Common myeloid progenitor, CD34-positive (primary cell): ENCODE results near the gene SLC27A6.

Experiments
- CTCF ChIA-PET: fragments of 350-600 bp; sonication (Branson Sonifier 250); formaldehyde crosslinking; loops from one replicate; lab custom pipeline; 2021; ENCODE audit warnings: antibody characterized with exemption; lab: Charles Lee
- POLR2A ChIA-PET: fragments of 350-600 bp; sonication (Branson Sonifier 250); formaldehyde crosslinking; loops from one replicate; lab custom pipeline; 2021; ENCODE audit warnings: antibody characterized with exemption; lab: Charles Lee
- DNase-seq, 3 donors: peaks; one replicate each; pipeline versions ENCODE4 v3.0.0 to v3.0.0-alpha.2; 2013
- H3K27ac ChIP-seq, 2 experiments: 1 replicate in 1 of 2; 2 replicates in 1 of 2; pipeline ENCODE4 v1.7.0; 2013; ENCODE audit warnings: inconsistent platforms in 2 of 2, low read length in 2 of 2, mild to moderate bottlenecking in 2 of 2, low read depth in 1 of 2, moderate library complexity in 1 of 2; ENCODE audit not compliant: severe bottlenecking in 2 of 2, insufficient read depth in 1 of 2, poor library complexity in 1 of 2
- H3K27me3 ChIP-seq, 5 experiments: replicated peaks in 2 of 5; 1 replicate in 3 of 5; 2 replicates in 2 of 5; pipeline versions ENCODE4 v1.6.1 to v1.7.0; 2013; ENCODE audit warnings: low read length in 4 of 5, mild to moderate bottlenecking in 2 of 5, moderate library complexity in 2 of 5, inconsistent platforms in 1 of 5; ENCODE audit not compliant: insufficient read depth in 5 of 5, control insufficient read depth in 4 of 5
- H3K36me3 ChIP-seq, 4 experiments: 1 replicate in 2 of 4; 2 replicates in 2 of 4; pipeline versions ENCODE4 v1.6.1 to v1.7.0; 2013; ENCODE audit warnings: low read length in 3 of 4, control low read depth in 1 of 4, mild to moderate bottlenecking in 1 of 4; ENCODE audit not compliant: control insufficient read depth in 4 of 4, insufficient read depth in 4 of 4
- H3K4me1 ChIP-seq, 4 experiments: 1 replicate in 3 of 4; 2 replicates in 1 of 4; pipeline versions ENCODE4 v1.6.1 to v1.7.1; 2013; ENCODE audit warnings: low read length in 3 of 4, mild to moderate bottlenecking in 3 of 4, control low read depth in 1 of 4, inconsistent platforms in 1 of 4, moderate library complexity in 1 of 4; ENCODE audit not compliant: control insufficient read depth in 4 of 4, insufficient read depth in 4 of 4; ENCODE audit errors: control extremely low read depth in 1 of 4
- H3K4me3 ChIP-seq, 7 experiments: 1 replicate in 4 of 7; 2 replicates in 3 of 7; pipeline versions ENCODE4 v1.5.1 to v1.7.0; 2013; ENCODE audit warnings: mild to moderate bottlenecking in 7 of 7, low read length in 6 of 7, moderate library complexity in 6 of 7, inconsistent platforms in 2 of 7, low read depth in 2 of 7, control low read depth in 1 of 7; ENCODE audit not compliant: insufficient read depth in 4 of 7, control insufficient read depth in 1 of 7; ENCODE audit errors: extremely low read depth in 1 of 7
- H3K9me3 ChIP-seq, 5 experiments: 1 replicate in 4 of 5; 2 replicates in 1 of 5; pipeline versions ENCODE4 v1.6.1 to v1.7.1; 2013; ENCODE audit warnings: low read length in 4 of 5, mild to moderate bottlenecking in 2 of 5, inconsistent platforms in 1 of 5, low read depth in 1 of 5, moderate library complexity in 1 of 5; ENCODE audit not compliant: control insufficient read depth in 4 of 5, insufficient read depth in 2 of 5; ENCODE audit errors: control extremely low read depth in 1 of 5
- WGBS: methylation state at CpG from one replicate; pipeline ENCODE4 v1.1.5; 2013; ENCODE audit not compliant: insufficient coverage; 5-methylcytosine and 5-hydroxymethylcytosine counted together

SLC27A6 gene

DNA sequence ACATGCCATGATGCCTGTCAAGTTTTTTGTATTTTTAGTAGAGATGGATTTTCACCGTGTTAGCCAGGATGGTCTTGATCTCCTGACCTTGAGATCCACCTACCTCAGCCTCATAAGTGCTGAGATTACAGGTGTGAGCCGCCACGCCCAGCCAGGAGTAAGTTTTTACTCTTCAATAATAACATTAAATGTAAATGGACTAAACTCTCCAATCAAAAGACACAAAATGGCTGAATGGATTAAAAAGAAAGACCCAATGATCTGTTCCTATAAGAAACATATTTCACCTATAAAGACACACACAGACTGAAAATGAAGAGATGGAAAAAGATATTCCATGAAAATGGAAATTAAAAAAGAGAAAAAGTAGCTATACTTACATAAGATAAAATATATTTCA, 92.0 kb downstream of the SLC27A6 start:
- no peaks in the 10 kb centered on the region for H3K4me1 ChIP-seq
- H3K9me3 ChIP-seq, result peaks cover 0 to 4% (median 0%) of the 10 kb centered on the region in 5 experiments
- no peak overlapping the region for H3K4me3 ChIP-seq
- no peaks in the 10 kb centered on the region for H3K27me3 ChIP-seq
- WGBS, result no CpG with 5 or more reads among the region's 3 CpGs
- H3K27ac ChIP-seq, result no peak overlapping the region
- no peaks in the 10 kb centered on the region for H3K36me3 ChIP-seq
- ChIA-PET POLR2A (no interaction called here), CTCF (no interaction called here)
- no peak for DNase-seq

DNA sequence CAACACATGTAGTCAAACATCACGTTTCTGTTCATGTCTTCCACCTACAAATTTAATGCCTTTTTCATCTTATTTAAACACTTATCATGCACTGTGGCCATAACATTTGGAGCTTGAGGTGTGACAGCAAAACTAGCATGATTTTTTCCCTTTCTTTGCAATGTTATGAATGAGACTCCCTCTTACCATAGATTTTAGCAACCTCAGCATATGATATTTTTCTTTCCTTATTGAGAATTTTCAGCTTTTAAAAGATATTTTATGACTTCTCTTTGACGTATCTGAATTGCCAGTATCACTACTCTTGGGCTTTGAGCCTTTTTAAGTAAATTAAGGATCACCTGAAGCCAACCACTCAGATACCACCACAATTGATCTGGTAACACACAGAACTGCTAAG, 96.6 kb downstream of the SLC27A6 start:
- peaks cover 0 to 4% (median 0%) of the 10 kb centered on the region in 5 experiments for H3K9me3 ChIP-seq
- no peaks in the 10 kb centered on the region for H3K27me3 ChIP-seq
- H3K27ac ChIP-seq, result no peak overlapping the region
- ChIA-PET CTCF (no interaction called here), POLR2A (no interaction called here)
- H3K36me3 ChIP-seq, result no peaks in the 10 kb centered on the region
- WGBS, result 100% methylated on average over 2 of the region's 2 CpGs
- DNase-seq, result no peak
- no peaks in the 10 kb centered on the region for H3K4me1 ChIP-seq
- H3K4me3 ChIP-seq, result no peak overlapping the region

GRCh38 chr5:129063483-129064113, 98.3 kb downstream of the SLC27A6 start:
- ChIA-PET CTCF (no interaction called here), POLR2A (interaction anchor here (0.7 kb wide), 1 partner anchor 166 kb away, joined by 3 read pairs; no protein-coding TSS in a partner anchor)
- no peaks in the 10 kb centered on the region for H3K9me3 ChIP-seq
- no peak for DNase-seq
- H3K4me3 ChIP-seq, result no peak overlapping the region
- no peaks in the 10 kb centered on the region for H3K36me3 ChIP-seq
- H3K4me1 ChIP-seq, result no peaks in the 10 kb centered on the region
- no peaks in the 10 kb centered on the region for H3K27me3 ChIP-seq
- 100% methylated on average over 1 of the region's 1 CpG for WGBS
- H3K27ac ChIP-seq, result no peak overlapping the region

GRCh38 chr5:129065721-129066120, 100.4 kb downstream of the SLC27A6 start:
- H3K27me3 ChIP-seq, result no peaks in the 10 kb centered on the region
- no peak overlapping the region for H3K27ac ChIP-seq
- CTCF ChIA-PET, result no interaction called here
- H3K36me3 ChIP-seq, result no peaks in the 10 kb centered on the region
- H3K4me1 ChIP-seq, result no peaks in the 10 kb centered on the region
- POLR2A ChIA-PET, result no interaction called here
- no peaks in the 10 kb centered on the region for H3K9me3 ChIP-seq
- no peak for DNase-seq
- 100% methylated on average over 2 of the region's 2 CpGs for WGBS
- H3K4me3 ChIP-seq, result no peak overlapping the region

DNA sequence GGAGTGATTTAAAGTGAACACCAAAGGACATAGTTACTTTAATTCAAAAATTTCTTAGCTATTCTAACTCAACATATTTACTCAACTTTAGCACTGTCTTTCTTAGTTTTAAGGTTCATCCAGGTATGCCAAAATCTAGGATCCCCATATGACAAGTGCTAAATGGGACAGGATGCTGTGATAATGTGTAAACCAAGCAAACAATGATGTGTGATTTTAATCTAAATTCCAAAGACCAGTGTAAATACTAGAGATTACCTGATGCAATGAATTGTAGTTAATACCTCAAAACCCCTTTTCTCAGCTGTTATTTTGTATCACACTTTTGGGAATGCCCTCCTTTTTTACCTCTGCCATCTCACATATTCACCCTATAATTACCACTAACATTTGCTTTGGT, 102.5 kb downstream of the SLC27A6 start:
- DNase-seq, result no peak
- Histone ChIP-seq H3K36me3 (no peaks in the 10 kb centered on the region), H3K27me3 (no peaks in the 10 kb centered on the region), H3K4me1 (no peaks in the 10 kb centered on the region), H3K9me3 (no peaks in the 10 kb centered on the region), H3K4me3 (no peak overlapping the region), H3K27ac (no peak overlapping the region)
- POLR2A ChIA-PET, result interaction anchor here (0.7 kb wide), 1 partner anchor 27 kb away, joined by 4 read pairs; the partner anchor contains the start of gene ISOC1
- CTCF ChIA-PET, result interaction anchor here (0.7 to 2.6 kb wide), 3 partner anchors 23 to 162 kb away, joined by 3 to 7 read pairs (median 3); partner anchors contain the start of gene ISOC1

GRCh38 chr5:129069292-129069691, 104.0 kb downstream of the SLC27A6 start:
- Histone ChIP-seq H3K27me3 (no peaks in the 10 kb centered on the region), H3K27ac (no peak overlapping the region), H3K4me1 (no peaks in the 10 kb centered on the region), H3K36me3 (no peaks in the 10 kb centered on the region), H3K4me3 (no peak overlapping the region), H3K9me3 (no peaks in the 10 kb centered on the region)
- ChIA-PET POLR2A (no interaction called here), CTCF (interaction anchor here (2.6 kb wide), 1 partner anchor 164 kb away, joined by 7 read pairs; no protein-coding TSS in a partner anchor)
- no peak for DNase-seq
- no CpG with 5 or more reads among the region's 2 CpGs for WGBS

GRCh38 chr5:129073111-129073510, 107.8 kb downstream of the SLC27A6 start:
- H3K27me3 ChIP-seq, result no peaks in the 10 kb centered on the region
- POLR2A ChIA-PET, result no interaction called here
- 93% methylated on average over 2 of the region's 3 CpGs for WGBS
- CTCF ChIA-PET, result no interaction called here
- H3K4me1 ChIP-seq, result no peaks in the 10 kb centered on the region
- H3K9me3 ChIP-seq, result no peaks in the 10 kb centered on the region
- no peaks in the 10 kb centered on the region for H3K36me3 ChIP-seq
- no peak overlapping the region for H3K27ac ChIP-seq
- DNase-seq, result no peak
- no peak overlapping the region for H3K4me3 ChIP-seq
